GM21360 (cell line): Measurements from ENCODE around the gene SPPL2B.

Experiments used
- ATAC-seq: cut with Tn5 transposase; IDR thresholded peaks from one replicate; pipeline ENCODE4 v1.9.1; 2021; ENCODE audit warnings: mild to moderate bottlenecking, moderate library complexity; ENCODE audit not compliant: unreplicated experiment

Gene SPPL2B

DNA sequence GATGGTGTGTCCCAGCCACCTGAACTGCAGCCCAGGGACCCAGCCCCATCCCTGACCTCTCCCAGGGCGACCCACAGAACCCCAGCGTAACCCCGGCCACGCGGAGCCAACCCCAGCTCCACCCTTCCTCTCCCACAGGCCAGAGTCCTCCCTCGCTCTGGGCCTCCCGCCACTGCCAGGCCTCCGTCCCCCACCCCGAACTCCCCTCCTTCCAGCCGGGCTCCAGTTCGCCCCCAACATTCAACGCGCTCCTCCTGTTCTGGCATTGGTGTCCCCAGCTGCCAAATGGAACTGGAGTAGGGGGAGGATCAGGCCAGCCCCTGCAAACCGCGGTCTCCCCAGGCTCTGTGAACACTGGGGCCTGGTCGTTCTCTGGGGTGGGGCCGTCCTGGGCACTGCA, 28.0 kb upstream of the SPPL2B start:
- ATAC-seq, result no peak

DNA sequence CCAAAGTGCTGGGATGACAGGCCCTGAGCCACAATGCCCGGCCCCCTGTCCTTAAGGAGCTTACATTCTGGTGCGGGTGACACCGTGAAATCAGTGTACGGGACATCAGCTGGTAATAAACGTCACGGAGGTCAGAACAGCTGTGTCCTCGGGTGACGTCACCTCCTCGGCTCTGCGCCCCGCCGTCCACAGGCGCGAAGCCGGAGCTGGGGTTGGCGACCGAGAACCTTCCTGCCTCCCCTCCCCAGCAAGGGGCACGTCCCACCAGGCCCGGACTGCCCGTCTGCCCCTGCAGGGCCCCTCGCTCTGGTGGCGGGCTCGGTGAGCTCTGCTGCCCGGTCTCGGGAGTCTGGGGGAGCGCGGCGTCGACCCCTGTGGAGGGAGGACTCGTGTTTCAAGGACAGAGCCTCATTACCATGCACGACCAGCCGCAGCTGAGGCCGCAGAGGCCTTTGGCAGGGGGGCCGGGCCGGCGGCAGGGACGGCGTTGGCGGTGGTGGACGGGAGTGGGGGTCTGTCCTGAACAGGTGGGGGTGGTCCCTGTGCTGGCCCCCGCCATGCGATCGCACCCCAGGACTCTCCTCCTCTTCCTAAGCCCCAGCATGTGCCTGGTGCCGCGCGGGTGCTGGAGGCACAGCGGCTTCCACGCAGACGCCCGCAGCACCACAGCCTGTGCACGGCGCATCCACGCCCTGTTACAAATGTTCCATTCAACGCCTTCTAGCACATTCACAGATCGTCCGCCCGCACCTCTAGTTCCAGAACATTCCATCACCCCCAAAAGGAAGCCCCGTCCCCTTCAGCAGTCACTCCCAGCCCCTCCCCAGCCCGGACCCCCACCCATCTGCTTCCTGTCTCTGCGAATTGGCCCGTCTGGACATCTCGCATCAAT, 25.9 kb upstream of the SPPL2B start:
- no peak for ATAC-seq

GRCh38 chr19:2303211-2303798, 25.2 kb upstream of the SPPL2B start:
- no peak for ATAC-seq

- no peak for ATAC-seq
Measured at GRCh38 chr19:2305452-2306280, 22.8 kb upstream of the SPPL2B start.

- ATAC-seq, result no peak
Measured at GRCh38 chr19:2306281-2306806, 22.1 kb upstream of the SPPL2B start.

- ATAC-seq, result no peak
Measured at GRCh38 chr19:2306971-2307370, 21.5 kb upstream of the SPPL2B start.

DNA sequence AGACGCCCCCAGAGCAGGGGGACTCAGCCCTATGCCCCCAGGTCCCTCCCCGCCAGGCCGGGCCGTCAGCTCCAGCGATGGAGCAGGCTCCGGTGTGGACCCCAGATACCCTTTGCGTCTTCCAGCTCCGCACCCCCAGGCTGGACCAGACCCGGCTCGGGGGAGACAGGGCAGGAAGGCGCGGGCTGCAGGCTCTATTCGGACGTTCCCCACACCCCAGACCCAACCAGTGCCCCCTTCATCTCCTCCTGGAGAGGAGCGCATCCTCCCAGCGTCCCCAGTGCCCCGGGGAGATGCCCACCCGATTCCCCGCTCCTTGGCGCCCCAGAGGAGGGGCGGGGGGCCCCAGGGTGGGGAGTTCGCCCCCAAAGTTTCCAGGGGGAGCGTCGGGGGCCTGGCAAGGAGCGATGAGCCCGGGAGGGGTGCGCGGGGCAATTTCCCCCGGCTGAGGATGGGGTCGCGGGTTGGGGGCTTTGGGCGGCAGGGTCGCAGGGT, 20.9 kb upstream of the SPPL2B start:
- no peak for ATAC-seq

- ATAC-seq, result no peak
Measured at GRCh38 chr19:2308114-2308556, 20.3 kb upstream of the SPPL2B start, which contains the start of gene LINGO3. Gene LINGO3, minus strand, starts transcription at chr19:2308154. Its CDS starts 16,378 bp downstream, at chr19:2291776.

DNA sequence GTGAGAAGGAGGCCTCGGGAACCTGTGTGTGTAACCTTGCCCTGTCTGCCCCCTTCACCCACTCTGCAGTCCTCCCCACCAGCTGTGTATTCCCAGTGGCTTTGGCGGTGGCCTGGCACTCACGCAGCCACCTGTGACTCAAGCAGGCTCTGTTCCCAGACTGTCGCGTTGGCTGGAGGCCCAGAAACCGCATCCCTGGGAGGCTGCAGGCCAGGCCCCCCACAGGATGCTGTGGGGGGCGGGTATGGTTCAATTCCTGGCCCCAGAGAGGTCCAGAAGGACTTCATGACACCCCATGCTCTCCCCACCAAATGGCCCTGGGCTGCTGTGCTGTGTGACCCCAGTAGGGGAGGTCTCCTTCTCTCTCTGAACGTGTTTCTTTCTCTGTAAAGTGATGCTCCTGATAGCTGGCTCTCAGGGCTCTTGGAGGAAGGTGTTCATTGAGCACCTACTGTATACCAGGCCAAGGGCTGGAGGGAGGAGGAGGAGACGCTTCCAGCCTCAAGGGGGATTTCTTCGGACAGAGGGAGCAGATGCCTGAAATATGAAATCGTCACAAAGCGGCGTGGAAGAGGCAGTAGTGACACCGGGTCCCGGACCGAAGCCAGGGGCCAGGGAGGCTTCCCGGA, 18.6 kb upstream of the SPPL2B start:
- ATAC-seq, result no peak

GRCh38 chr19:2311093-2311492, 17.4 kb upstream of the SPPL2B start:
- no peak for ATAC-seq

DNA sequence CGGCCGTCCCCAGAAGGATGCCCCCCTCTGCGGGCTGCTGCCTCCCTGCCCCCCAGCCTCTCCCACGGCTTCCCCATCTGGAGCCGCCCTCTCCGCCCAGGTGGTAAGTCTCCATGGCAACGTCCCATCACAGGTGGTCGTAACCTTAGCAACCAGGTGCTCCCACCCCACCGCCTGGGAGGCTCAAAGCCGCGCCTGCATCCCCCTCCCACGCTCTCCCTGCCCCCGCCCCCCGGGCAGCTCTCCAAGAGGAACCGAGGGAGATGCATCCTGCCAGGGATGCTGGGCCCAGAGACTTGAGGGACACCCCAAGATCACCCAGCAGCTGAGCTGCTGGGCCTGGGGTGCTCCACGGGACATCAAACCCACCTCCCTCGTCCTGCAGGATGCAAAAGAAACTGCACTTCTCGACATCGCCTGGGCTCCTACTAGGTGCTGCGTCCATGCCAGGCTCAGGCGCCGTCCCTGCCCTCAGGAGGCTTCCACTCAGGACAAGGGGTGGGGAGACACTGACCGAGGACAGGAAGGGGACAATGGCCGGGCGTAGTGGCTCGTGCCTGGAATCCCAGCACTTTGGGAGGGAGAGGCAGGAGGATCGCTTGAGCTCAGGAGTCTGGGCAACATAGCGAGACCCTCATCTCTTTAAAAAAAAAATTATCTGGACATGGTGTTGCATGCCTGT, 15.5 kb upstream of the SPPL2B start:
- ATAC-seq, result no peak

DNA sequence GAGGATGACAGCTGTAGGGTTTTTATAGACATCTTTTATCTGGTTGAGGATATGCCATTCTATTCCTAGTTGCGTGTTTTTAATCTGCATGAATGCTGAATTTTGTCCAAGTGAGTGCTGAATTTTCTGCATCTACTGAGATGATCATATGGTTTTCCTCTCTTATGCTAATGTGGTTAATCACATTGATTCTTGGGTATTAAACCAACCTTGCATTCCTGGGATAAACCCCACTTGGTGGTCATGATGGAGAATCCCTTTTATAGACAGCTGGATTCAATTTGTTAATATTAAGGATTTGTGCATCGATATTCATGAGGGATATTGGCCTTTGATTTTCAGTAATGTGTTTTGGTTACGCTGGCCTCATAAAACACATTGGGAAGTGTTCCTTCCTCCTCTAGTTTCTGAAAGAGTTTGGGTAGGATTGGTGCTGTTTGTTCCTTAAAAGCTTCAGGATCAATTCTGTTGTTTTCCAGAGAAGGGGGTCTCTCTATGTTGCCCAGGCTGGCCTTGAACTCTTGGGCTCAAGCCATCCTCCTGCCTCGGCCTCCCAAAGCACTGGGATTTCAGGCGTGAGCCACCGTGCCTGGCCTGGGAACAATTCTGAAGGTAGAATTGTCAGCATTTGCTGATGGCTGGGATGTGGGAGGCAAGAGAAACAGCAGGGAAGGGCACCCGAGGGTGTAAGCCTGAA, 13.2 kb upstream of the SPPL2B start:
- ATAC-seq, result no peak

DNA sequence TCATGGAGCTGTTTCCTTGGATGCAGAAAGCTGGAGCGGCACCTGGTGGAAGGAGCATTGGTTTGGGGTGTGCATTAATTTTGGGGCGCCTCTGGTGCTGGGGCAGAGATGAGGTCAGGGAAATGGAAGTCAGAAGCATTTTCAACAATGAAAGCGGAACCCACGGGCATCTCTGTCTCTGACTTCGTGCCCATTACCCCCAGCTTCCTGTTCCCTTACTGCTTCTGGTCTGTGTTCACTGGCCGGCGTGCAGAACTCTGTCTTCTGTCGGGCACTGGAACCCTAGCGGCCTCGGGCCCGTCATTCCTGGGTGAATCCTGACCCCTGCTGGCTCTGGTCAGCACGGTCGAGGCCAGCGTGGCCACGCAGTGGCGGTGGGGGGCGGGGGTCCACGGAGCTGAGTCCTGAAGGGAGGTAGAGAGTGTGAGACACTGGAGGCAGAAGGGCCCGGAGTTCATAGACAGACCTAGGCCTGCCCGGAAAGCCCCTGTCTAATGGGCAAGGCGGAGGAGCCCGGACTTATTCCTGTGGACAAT, 12.6 kb upstream of the SPPL2B start:
- no peak for ATAC-seq

DNA sequence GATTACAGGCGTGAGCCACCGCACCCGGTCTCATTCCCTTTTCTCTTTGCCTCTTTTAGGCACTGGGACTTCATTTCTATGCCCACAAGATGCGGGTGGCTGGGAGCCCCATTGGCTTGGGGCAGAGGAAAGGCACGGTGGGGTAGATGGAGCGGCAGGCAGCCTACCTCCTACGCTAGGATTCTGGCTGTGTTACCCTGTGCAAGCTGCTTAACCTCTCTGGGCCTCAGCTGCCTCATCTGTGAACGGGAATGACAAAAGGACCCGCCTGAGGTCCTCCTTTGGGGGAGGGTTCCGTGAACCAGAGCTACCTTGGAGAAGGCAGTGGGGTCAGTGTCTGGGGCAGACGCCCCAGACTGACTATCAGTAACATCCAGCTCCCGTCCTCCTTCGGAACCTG, 11.2 kb upstream of the SPPL2B start:
- no peak for ATAC-seq

DNA sequence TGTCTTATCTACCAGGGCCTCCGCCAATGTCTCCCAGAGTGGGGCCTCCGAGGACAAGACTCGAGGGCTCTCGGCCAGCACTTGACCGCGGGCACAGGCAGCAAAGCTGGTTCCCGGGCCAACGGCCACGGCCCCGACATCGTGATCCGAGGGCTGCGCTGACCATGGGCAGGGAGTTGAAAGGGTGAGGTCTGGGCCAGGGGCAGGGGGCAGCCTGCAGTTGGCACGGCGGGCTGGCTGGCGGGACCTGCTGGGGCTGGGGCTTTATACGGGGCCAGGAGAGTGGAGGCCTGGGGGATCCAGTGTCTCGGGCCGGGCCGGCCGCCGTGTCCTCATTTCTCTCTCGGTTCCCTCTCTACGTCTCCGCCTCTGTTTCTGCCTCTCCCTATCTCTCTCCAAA, 10.7 kb upstream of the SPPL2B start:
- no peak for ATAC-seq

DNA sequence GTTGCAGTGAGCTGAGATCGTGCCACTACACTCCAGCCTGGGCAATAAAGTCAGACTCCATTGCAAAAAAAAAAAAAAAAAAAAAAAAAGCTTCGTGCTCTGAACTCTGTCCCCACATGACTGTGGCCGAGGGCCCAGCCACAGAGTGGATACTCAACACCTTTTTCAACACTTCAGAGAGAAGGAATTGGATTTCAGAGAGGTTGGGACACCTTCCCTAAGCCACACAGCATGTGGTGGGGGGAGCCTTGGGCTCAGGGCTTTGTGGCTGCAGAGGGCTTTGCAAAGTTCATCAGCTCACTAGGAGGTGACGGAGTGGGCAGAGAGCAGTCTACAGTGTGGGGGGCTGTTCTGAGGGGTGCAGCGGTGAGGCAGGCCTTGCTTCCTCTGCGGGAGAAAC, 9.6 kb upstream of the SPPL2B start:
- ATAC-seq, result no peak

DNA sequence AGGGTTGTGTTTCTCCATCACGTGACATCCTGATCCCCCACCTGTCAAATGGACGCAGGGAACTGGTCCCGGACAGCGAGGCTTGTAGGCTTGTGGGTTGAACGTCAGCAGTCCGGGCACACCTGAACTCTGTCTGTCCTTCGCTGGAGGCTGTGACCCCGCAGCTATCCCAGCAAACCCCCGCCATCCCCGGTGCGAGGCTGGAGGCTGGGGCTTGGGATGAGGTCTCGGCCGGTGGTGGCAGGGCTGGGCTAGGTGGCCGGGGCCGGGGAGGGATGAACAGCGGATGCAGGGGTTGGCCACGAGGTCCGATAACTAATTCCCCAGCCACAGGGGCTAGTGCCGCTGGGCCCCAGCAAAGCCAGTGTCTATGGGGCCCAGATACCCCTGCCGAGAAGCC, 8.9 kb upstream of the SPPL2B start:
- ATAC-seq, result no peak

DNA sequence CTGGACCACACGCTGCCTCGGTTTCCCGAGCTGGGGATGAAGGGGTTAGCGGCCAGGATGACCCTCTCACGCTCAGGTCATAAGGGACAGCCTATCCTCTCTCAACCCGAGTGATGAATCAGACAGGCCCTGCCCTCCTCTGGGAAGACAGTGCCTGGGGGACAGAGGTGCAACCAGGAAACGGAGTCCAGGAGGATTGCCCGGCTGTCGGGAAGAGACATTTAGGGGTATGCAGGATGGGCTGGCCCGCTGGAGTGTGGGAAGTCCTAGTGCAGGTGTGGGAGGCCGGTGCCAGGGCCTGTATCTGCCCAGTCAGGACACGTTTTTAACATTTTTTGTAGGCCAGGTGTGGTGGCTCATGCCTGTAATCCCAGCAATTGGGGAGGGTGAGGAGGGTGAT, 8.4 kb upstream of the SPPL2B start:
- no peak for ATAC-seq

GRCh38 chr19:2320939-2321338, 7.5 kb upstream of the SPPL2B start:
- no peak for ATAC-seq
